Measurements from ENCODE around the gene SHH. TPM values are rescaled to one million over a fixed set of nuclear protein-coding genes. Genes with fewer than 3 reads are reported as not detected.

The SHH gene
- total RNA-seq, 1 donor from 2014 or later = 7.3 TPM

- intact Hi-C loops (cut with DNase I) = no loop called here
- H3K27me3 ChIP-seq (ENCODE audit: low read depth) = no peaks in the 10 kb centered on the region
- DNase-seq (no peak), ATAC-seq (peak; percentile 39 to 44)
- peak overlapping the region; percentile 74 for H3K27ac ChIP-seq
- TF ChIP-seq, protein P1, sequence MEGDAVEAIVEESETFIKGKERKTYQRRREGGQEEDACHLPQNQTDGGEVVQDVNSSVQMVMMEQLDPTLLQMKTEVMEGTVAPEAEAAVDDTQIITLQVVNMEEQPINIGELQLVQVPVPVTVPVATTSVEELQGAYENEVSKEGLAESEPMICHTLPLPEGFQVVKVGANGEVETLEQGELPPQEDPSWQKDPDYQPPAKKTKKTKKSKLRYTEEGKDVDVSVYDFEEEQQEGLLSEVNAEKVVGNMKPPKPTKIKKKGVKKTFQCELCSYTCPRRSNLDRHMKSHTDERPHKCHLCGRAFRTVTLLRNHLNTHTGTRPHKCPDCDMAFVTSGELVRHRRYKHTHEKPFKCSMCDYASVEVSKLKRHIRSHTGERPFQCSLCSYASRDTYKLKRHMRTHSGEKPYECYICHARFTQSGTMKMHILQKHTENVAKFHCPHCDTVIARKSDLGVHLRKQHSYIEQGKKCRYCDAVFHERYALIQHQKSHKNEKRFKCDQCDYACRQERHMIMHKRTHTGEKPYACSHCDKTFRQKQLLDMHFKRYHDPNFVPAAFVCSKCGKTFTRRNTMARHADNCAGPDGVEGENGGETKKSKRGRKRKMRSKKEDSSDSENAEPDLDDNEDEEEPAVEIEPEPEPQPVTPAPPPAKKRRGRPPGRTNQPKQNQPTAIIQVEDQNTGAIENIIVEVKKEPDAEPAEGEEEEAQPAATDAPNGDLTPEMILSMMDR (IDR thresholded peaks at IDR 0.05) = no peak
- no peaks in the 10 kb centered on the region for H3K9me3 ChIP-seq
- H3K4me3 ChIP-seq = peak overlapping the region; percentile 10
- peaks cover 54% of the 10 kb centered on the region for H3K36me3 ChIP-seq
- peaks cover 33% of the 10 kb centered on the region for H3K4me1 ChIP-seq
These were observed 48.4 kb downstream of the SHH start for GRCh38 chr7:155763691-155764437.

- peak overlapping the region; percentile 74 for H3K27ac ChIP-seq
- H3K4me3 ChIP-seq = no peak overlapping the region
- H3K36me3 ChIP-seq = peaks cover 52% of the 10 kb centered on the region
- H3K27me3 ChIP-seq (ENCODE audit: low read depth) = no peaks in the 10 kb centered on the region
- TF ChIP-seq, protein P1 (IDR thresholded peaks at IDR 0.05) = no peak
- intact Hi-C loops (cut with DNase I) = no loop called here
- DNase-seq (no peak), ATAC-seq (no peak)
- H3K4me1 ChIP-seq = peaks cover 33% of the 10 kb centered on the region
- no peaks in the 10 kb centered on the region for H3K9me3 ChIP-seq
These were observed 49.1 kb downstream of the SHH start for GRCh38 chr7:155763122-155763521.

GRCh38 chr7:155762655-155763054 lies 49.6 kb downstream of the SHH start:
- TF ChIP-seq, protein P1 (IDR thresholded peaks at IDR 0.05) = no peak
- intact Hi-C loops (cut with DNase I) = no loop called here
- peak overlapping the region; percentile 74 for H3K27ac ChIP-seq

DNA sequence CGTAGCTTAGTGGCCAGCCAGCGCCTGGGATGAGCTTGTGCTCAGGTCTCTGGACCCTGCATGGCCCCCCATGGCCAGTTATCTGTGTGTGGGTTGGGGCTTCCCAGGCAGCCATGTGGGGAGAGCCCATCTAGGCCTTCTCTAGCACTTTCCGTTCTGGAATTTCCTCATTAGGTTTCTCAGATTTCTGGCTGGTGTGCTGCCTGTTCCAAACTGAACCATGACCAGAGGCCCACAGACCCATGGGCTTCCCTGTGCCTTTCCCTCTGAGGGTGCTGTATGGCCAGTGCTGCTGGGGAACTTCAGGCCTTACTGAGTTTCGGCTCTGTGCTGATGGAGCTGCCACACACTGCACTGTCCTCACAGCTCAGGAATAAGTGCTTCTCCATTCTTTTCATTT lies 50.2 kb downstream of the SHH start:
- Histone ChIP-seq H3K4me3 (no peak overlapping the region), H3K9me3 (no peaks in the 10 kb centered on the region), H3K27ac (peak overlapping the region; percentile 14), H3K27me3 (ENCODE audit: low read depth) (no peaks in the 10 kb centered on the region), H3K4me1 (peaks cover 33% of the 10 kb centered on the region), H3K36me3 (peaks cover 41% of the 10 kb centered on the region)
- TF ChIP-seq, protein P1 (IDR thresholded peaks at IDR 0.05) = no peak
- DNase-seq (no peak), ATAC-seq (no peak)
- intact Hi-C loops (cut with DNase I) = no loop called here

More at GRCh38 chr7:155762655-155763054, 49.6 kb downstream of the SHH start:
- no peak overlapping the region for H3K4me3 ChIP-seq
- DNase-seq (no peak), ATAC-seq (no peak)
- H3K27me3 ChIP-seq (ENCODE audit: low read depth) = no peaks in the 10 kb centered on the region
- no peaks in the 10 kb centered on the region for H3K9me3 ChIP-seq
- peaks cover 47% of the 10 kb centered on the region for H3K36me3 ChIP-seq
- H3K4me1 ChIP-seq = peaks cover 33% of the 10 kb centered on the region

DNA sequence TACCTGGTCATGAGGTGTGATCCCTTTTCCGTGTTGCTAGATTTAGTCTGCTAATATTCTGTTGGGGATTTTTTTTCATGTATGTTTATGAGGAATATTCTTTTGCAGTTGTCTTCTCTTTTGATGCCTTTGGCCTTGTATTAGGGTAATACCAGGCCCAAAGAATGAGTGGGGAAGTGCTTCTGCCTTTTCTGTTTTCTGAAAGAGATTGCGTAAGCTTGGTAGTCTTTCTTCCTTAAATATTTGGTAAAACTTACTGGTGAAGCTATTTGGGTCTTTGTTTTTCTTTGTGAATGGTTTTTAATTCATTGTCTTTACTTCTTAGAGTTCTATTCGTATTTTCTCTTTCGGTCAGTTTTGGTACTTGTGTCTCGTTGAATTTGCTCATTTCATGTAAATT lies 51.1 kb downstream of the SHH start:
- Histone ChIP-seq H3K36me3 (peaks cover 32% of the 10 kb centered on the region), H3K4me3 (no peak overlapping the region), H3K27ac (no peak overlapping the region)

More for the DNA sequence above, 51.1 kb downstream of the SHH start:
- Histone ChIP-seq H3K4me1 (peaks cover 33% of the 10 kb centered on the region), H3K9me3 (no peaks in the 10 kb centered on the region), H3K27me3 (ENCODE audit: low read depth) (no peaks in the 10 kb centered on the region)
- no peak for DNase-seq
- TF ChIP-seq, protein P1 (IDR thresholded peaks at IDR 0.05) = no peak
- intact Hi-C loops (cut with DNase I) = no loop called here
- peak in 1 of 2 donors; percentile 28 for ATAC-seq
